DND-41 (cell line): Measurements from ENCODE around the gene HNRNPA2B1.
"Not testable (repeated sequence)": the region's sequence is repeated elsewhere in the genome, so short reads cannot be mapped to it uniquely, and the experiment has no call there.

Source experiments
- ATAC-seq: fragments of 200-7000 bp; cut with Tn5 transposase; 3 replicates; pipeline ENCODE4 v1.9.1; 2021; ENCODE audit warnings: low read depth; ENCODE audit not compliant: insufficient read depth
- DNase-seq: peaks from one replicate; pipeline ENCODE4 v3.0.0-alpha.2; 2020
- H2AFZ ChIP-seq: 2 replicates; pipeline ENCODE4 v1.6.0; 2012; ENCODE audit warnings: low read depth, low read length
- H3K27ac ChIP-seq: 2 replicates; pipeline ENCODE4 v1.5.1; 2012; ENCODE audit warnings: low read length, inconsistent platforms
- H3K27me3 ChIP-seq: fragments of 200-600 bp; sonication (generic); 2 replicates; pipeline ENCODE4 v1.6.0; 2012; ENCODE audit warnings: low read length, mild to moderate bottlenecking, inconsistent platforms; ENCODE audit not compliant: insufficient read depth, poor library complexity
- H3K36me3 ChIP-seq: 2 replicates; pipeline ENCODE4 v1.5.1; 2012; ENCODE audit warnings: low read length, inconsistent platforms; ENCODE audit not compliant: insufficient read depth
- H3K4me1 ChIP-seq: 2 replicates; pipeline ENCODE4 v1.5.1; 2012; ENCODE audit warnings: mild to moderate bottlenecking, low read length; ENCODE audit not compliant: insufficient read depth
- H3K4me2 ChIP-seq: 2 replicates; pipeline ENCODE4 v1.6.0; 2012; ENCODE audit warnings: mild to moderate bottlenecking, moderate library complexity, low read length, inconsistent platforms; ENCODE audit not compliant: insufficient read depth
- H3K4me3 ChIP-seq, 2 experiments: fragments of 200-600 bp in 1 of 2; shearing (Covaris generic) in 1 of 2; 2 replicates each; pipeline ENCODE4 v1.5.1; 2012 to 2016; ENCODE audit warnings: inconsistent platforms in 2 of 2, low read length in 2 of 2, mild to moderate bottlenecking in 2 of 2, low read depth in 1 of 2, moderate library complexity in 1 of 2
- H3K79me2 ChIP-seq: 2 replicates; pipeline ENCODE4 v1.6.0; 2012; ENCODE audit warnings: low read length, inconsistent platforms; ENCODE audit not compliant: insufficient read depth
- H3K9ac ChIP-seq: 2 replicates; pipeline ENCODE4 v1.6.0; 2012; ENCODE audit warnings: low read depth, mild to moderate bottlenecking, inconsistent platforms, low read length, moderate library complexity
- H3K9me3 ChIP-seq: 2 replicates; pipeline ENCODE4 v1.5.1; 2012; ENCODE audit warnings: low read length, moderate library complexity, mild to moderate bottlenecking, inconsistent platforms; ENCODE audit not compliant: insufficient read depth, severe bottlenecking
- H4K20me1 ChIP-seq: 2 replicates; pipeline ENCODE4 v1.6.0; 2012; ENCODE audit warnings: low read length; ENCODE audit not compliant: insufficient read depth
- EZH2 ChIP-seq: IDR thresholded peaks from 3 replicates; pipeline ENCODE4 v1.6.1; 2012; ENCODE audit warnings: borderline replicate concordance, low read depth, mild to moderate bottlenecking, moderate library complexity, low read length, inconsistent platforms; ENCODE audit not compliant: severe bottlenecking
- TF ChIP-seq, protein P1 (sequence below): IDR thresholded peaks from 2 replicates; pipeline ENCODE4 v1.5.1; 2012; ENCODE audit warnings: borderline replicate concordance, low read length, moderate library complexity, mild to moderate bottlenecking; ENCODE audit not compliant: poor library complexity, severe bottlenecking; ENCODE audit errors: extremely low read depth

The HNRNPA2B1 gene

DNA sequence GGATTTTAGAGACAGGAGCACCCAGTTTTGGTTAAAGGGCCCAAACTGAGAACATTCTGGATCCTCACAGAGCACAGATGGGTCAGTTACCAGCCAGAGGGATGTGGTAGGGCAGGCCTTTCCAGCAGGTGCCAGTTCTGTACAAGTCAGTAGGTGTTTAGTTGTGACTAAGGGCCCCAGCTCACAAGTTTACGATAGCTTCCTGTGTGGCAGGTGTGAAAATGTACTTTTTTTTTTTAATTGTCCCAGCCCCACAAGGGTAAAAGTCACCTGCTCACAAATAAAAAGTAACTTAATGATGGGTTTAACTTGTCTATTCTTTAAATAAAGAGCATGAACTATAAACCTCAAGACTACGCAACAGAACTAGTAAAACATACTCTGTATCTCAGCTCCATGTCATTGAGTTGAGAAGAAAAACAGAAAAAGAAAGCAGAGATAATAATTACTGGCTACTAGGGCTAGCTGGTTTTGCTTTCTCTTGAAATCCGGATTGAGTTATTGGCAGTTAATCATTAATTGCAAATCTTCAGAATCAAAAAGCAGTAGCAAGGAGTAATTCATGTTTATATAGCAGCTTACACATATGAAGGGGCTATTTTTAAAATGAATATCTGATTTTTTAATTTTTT is 33.1 kb downstream of the HNRNPA2B1 start:
- Histone ChIP-seq H2AFZ (no peak overlapping the region), H3K4me2 (no peak overlapping the region), H3K9ac (no peak overlapping the region), H3K4me3 (no peak overlapping the region), H3K36me3 (no peaks in the 10 kb centered on the region), H3K9me3 (no peaks in the 10 kb centered on the region), H4K20me1 (no peaks in the 10 kb centered on the region), H3K27me3 (no peaks in the 10 kb centered on the region), H3K79me2 (no peaks in the 10 kb centered on the region), H3K4me1 (no peaks in the 10 kb centered on the region), H3K27ac (no peak overlapping the region)
- no peak for TF ChIP-seq EZH2
- TF ChIP-seq, protein P1, sequence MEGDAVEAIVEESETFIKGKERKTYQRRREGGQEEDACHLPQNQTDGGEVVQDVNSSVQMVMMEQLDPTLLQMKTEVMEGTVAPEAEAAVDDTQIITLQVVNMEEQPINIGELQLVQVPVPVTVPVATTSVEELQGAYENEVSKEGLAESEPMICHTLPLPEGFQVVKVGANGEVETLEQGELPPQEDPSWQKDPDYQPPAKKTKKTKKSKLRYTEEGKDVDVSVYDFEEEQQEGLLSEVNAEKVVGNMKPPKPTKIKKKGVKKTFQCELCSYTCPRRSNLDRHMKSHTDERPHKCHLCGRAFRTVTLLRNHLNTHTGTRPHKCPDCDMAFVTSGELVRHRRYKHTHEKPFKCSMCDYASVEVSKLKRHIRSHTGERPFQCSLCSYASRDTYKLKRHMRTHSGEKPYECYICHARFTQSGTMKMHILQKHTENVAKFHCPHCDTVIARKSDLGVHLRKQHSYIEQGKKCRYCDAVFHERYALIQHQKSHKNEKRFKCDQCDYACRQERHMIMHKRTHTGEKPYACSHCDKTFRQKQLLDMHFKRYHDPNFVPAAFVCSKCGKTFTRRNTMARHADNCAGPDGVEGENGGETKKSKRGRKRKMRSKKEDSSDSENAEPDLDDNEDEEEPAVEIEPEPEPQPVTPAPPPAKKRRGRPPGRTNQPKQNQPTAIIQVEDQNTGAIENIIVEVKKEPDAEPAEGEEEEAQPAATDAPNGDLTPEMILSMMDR: no peak
- ATAC-seq (no peak), DNase-seq (no peak)

DNA sequence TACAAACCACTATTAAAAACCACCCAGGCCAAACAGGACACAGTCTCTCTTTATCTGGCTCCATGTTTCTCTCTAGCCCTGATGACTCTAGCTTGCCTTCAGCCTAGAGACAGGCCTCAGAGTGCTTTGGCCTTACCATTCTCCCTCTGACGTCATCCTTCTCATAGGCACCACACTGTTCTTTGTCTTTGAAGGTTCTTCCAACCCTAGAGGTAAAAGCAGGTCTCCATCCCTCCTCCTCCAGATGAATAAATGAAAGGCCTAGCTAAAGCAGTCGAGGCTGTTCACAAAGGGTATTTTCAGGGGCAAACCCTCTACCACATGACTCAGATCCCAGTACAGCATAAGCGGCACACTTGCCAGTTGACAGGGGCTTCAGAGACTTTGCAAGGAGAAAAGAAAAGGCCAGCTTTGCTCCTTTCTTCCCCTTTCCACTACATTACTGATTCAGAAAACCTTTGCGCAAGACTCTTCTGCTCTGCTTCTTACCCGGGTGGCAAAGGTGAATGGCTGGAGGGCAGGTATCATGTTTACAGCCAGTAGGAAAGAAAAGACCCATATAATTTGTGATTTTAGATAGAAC is 33.8 kb downstream of the HNRNPA2B1 start:
- Histone ChIP-seq H3K9me3 (no peaks in the 10 kb centered on the region), H2AFZ (no peak overlapping the region), H3K79me2 (no peaks in the 10 kb centered on the region), H3K27me3 (no peaks in the 10 kb centered on the region), H3K4me2 (no peak overlapping the region), H3K27ac (no peak overlapping the region), H3K4me3 (no peak overlapping the region), H3K9ac (no peak overlapping the region), H4K20me1 (no peaks in the 10 kb centered on the region), H3K4me1 (no peaks in the 10 kb centered on the region), H3K36me3 (no peaks in the 10 kb centered on the region)
- TF ChIP-seq EZH2: no peak
- DNase-seq: no peak
- no peak for ATAC-seq

DNA sequence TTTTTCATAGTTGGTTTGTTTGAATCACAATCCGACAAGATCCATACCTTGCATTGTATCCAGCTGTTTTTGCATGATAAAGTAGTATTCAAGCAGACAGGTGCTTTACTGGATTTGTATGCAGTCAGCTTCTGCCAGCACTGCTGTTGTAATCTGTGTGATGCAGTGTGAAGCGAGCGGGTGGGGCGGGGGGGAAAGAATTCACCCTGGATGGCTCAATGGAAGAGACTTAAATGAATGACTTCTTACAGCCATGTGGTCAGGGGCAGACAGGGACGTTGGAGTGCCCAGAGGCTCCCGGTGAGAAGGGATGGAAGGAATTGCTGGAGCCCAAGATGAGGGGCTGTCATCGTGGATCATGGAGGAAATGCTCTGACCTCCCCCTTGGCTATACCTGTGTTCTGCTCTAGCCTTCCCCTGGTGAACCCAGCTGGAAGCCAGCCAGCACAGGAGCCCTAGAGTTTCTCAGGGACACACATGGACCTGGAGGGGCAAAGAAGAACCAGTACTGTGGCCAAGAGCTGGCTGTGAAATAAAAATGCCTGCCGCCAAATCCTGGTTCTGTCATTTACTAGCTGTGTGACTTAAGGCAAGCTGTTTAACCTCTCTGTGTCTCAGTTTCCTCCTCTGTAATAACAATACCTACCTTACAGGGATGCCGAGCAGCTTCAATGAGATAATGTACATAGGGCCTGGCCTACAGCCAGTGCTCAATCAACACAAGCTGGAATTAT is 34.4 kb downstream of the HNRNPA2B1 start:
- H3K9me3 ChIP-seq: no peaks in the 10 kb centered on the region
- no peak overlapping the region for H3K27ac ChIP-seq
- H4K20me1 ChIP-seq: no peaks in the 10 kb centered on the region
- no peaks in the 10 kb centered on the region for H3K4me1 ChIP-seq
- DNase-seq: no peak
- TF ChIP-seq, protein P1: no peak
- no peak for TF ChIP-seq EZH2
- H3K27me3 ChIP-seq: no peaks in the 10 kb centered on the region
- no peak overlapping the region for H3K9ac ChIP-seq
- H3K4me2 ChIP-seq: no peak overlapping the region
- H3K36me3 ChIP-seq: no peaks in the 10 kb centered on the region
- H3K4me3 ChIP-seq: no peak overlapping the region
- H2AFZ ChIP-seq: no peak overlapping the region
- no peak for ATAC-seq
- H3K79me2 ChIP-seq: no peaks in the 10 kb centered on the region

DNA sequence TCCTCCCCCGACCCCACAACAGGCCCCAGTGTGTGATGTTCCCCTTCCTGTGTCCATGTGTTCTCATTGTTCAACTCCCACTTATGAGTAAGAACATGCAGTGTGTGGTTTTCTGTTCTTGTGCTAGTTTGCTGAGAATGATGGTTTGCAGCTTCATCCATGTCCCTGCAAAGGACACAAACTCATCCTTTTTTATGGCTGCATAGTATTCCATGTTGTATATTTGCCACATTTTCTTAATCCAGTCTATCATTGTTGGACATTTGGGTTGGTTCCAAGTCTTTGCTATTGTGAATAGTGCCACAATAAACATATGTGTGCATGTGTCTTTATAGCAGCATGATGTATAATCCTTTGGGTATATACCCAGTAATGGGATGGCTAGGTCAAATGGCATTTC is 36.7 kb downstream of the HNRNPA2B1 start:
- H3K4me2 ChIP-seq, H3K4me1 ChIP-seq, H4K20me1 ChIP-seq, H3K27ac ChIP-seq, H3K36me3 ChIP-seq, ATAC-seq, H3K4me3 ChIP-seq, H3K9ac ChIP-seq, H3K79me2 ChIP-seq, H3K9me3 ChIP-seq, H3K27me3 ChIP-seq, H2AFZ ChIP-seq, DNase-seq: not testable (repeated sequence)
